ENCODE data around the gene PLEKHM3.

- TF ChIP-seq CTCF (conservative IDR thresholded peaks at IDR 0.05; ENCODE audit: low read depth, low read length) (no peak), EZH2 (IDR thresholded peaks at IDR 0.05; ENCODE audit: borderline replicate concordance, low read depth, low read length, poor library complexity, severe bottlenecking) (no peak)
Observed at GRCh38 chr2:207867056-207867455, 158.3 kb downstream of the PLEKHM3 start.

Measured in A673 (cell line).